MG63 (cell line): Measurements from ENCODE around the gene CHM. TPM values are rescaled to one million over a fixed set of nuclear protein-coding genes. Genes with fewer than 3 reads are reported as not detected.

Experiments
- DNase-seq: peaks from one replicate; pipeline ENCODE4 v3.0.0-alpha.2; 2020
- H3K27me3 ChIP-seq: fragments of 250-450 bp; sonication (Bioruptor Pico); 2 replicates; pipeline ENCODE4 v1.5.1; 2020; ENCODE audit warnings: mild to moderate bottlenecking, moderate library complexity
- H3K36me3 ChIP-seq: fragments of 250-450 bp; sonication (Bioruptor Pico); 2 replicates; pipeline ENCODE4 v1.5.1; 2020; ENCODE audit warnings: mild to moderate bottlenecking, moderate library complexity
- H3K4me3 ChIP-seq: fragments of 250-450 bp; sonication (Bioruptor Pico); 2 replicates; pipeline ENCODE4 v1.5.1; 2020; ENCODE audit warnings: mild to moderate bottlenecking, moderate library complexity
- H3K9me3 ChIP-seq: fragments of 250-450 bp; sonication (Bioruptor Pico); 2 replicates; pipeline ENCODE4 v1.5.1; 2020; ENCODE audit warnings: mild to moderate bottlenecking, moderate library complexity
- total RNA-seq: library from RNA; depleted of rRNA; stranded (reverse); fragments of >200 nt; shearing (Covaris generic); gene quantifications from 2 replicates; pipeline ENCODE4 v1.2.3, GENCODE V29; 2014; ENCODE audit warnings: low replicate concordance; rRNA removed

The CHM gene
- total RNA-seq, 1 experiment from 2014 or later, result 8.0 TPM

- no peak for DNase-seq
- no peaks in the 10 kb centered on the region for H3K9me3 ChIP-seq
- no peaks in the 10 kb centered on the region for H3K27me3 ChIP-seq
- no peak overlapping the region for H3K4me3 ChIP-seq
- H3K36me3 ChIP-seq, result no peaks in the 10 kb centered on the region
Measured at GRCh38 chrX:85859426-85859825, 187.9 kb downstream of the CHM start.

- H3K36me3 ChIP-seq, result no peaks in the 10 kb centered on the region
- H3K9me3 ChIP-seq, result no peaks in the 10 kb centered on the region
- H3K27me3 ChIP-seq, result no peaks in the 10 kb centered on the region
- H3K4me3 ChIP-seq, result no peak overlapping the region
- no peak for DNase-seq
Measured at GRCh38 chrX:85851418-85851817, 195.9 kb downstream of the CHM start.

- peak; percentile 48 for DNase-seq
- Histone ChIP-seq H3K4me3 (no peak overlapping the region), H3K27me3 (no peaks in the 10 kb centered on the region), H3K9me3 (no peaks in the 10 kb centered on the region), H3K36me3 (no peaks in the 10 kb centered on the region)
Measured at GRCh38 chrX:85836868-85837267, 210.5 kb downstream of the CHM start.

GRCh38 chrX:85828771-85829170 is 218.6 kb downstream of the CHM start:
- no peaks in the 10 kb centered on the region for H3K9me3 ChIP-seq
- DNase-seq, result no peak
- H3K4me3 ChIP-seq, result no peak overlapping the region
- H3K36me3 ChIP-seq, result no peaks in the 10 kb centered on the region
- H3K27me3 ChIP-seq, result no peaks in the 10 kb centered on the region

- H3K4me3 ChIP-seq, result no peak overlapping the region
- no peaks in the 10 kb centered on the region for H3K27me3 ChIP-seq
- H3K9me3 ChIP-seq, result no peaks in the 10 kb centered on the region
- no peak for DNase-seq
- no peaks in the 10 kb centered on the region for H3K36me3 ChIP-seq
Measured at GRCh38 chrX:85815203-85815751, 232.1 kb downstream of the CHM start.

Other genes with a start within 250 kb of the CHM start
- not detected in 2 replicates for gene DACH2, start 100.9 kb upstream of the CHM start, total RNA-seq